Neural cell (in vitro differentiated cells): Measurements from ENCODE around the gene EFS. TPM values are rescaled to one million over a fixed set of nuclear protein-coding genes. Genes with fewer than 3 reads are reported as not detected.

Source experiments
- H2AFZ ChIP-seq: fragments of 200-600, 300-800 bp; sonication (generic), shearing (Covaris generic); 2 replicates; pipeline ENCODE4 v1.6.0; 2014; ENCODE audit warnings: low read depth, mild to moderate bottlenecking, antibody characterized with exemption, low read length, moderate library complexity
- H3F3A ChIP-seq: fragments of 200-600 bp; shearing (Covaris generic); 2 replicates; pipeline ENCODE4 v1.6.1; 2016; ENCODE audit warnings: mild to moderate bottlenecking, moderate library complexity, mixed read lengths, antibody characterized with exemption, low read length; ENCODE audit not compliant: insufficient read depth, poor library complexity, severe bottlenecking
- H3K27ac ChIP-seq: fragments of 200-600, 300-800 bp; sonication (generic), shearing (Covaris generic); 2 replicates; pipeline ENCODE4 v1.5.1; 2014; ENCODE audit warnings: mild to moderate bottlenecking, low read length, moderate library complexity
- H3K27me3 ChIP-seq: fragments of 300-800, 200-600 bp; sonication (generic), shearing (Covaris generic); 2 replicates; pipeline ENCODE4 v1.6.0; 2014; ENCODE audit warnings: mild to moderate bottlenecking, low read depth, low read length, moderate library complexity; ENCODE audit not compliant: insufficient read depth
- H3K36me3 ChIP-seq: fragments of 300-800, 200-600 bp; sonication (generic), shearing (Covaris generic); 2 replicates; pipeline ENCODE4 v1.5.1; 2014; ENCODE audit warnings: mild to moderate bottlenecking, antibody characterized with exemption, low read length, moderate library complexity; ENCODE audit not compliant: insufficient read depth
- H3K4me2 ChIP-seq: fragments of 300-800, 200-600 bp; sonication (generic), shearing (Covaris generic); 2 replicates; pipeline ENCODE4 v1.6.0; 2014; ENCODE audit warnings: mild to moderate bottlenecking, low read length
- H3K4me3 ChIP-seq: fragments of 300-800, 200-600 bp; sonication (generic), shearing (Covaris generic); 2 replicates; pipeline ENCODE4 v1.5.1; 2014; ENCODE audit warnings: mild to moderate bottlenecking, low read length, moderate library complexity
- H3K79me2 ChIP-seq: fragments of 200-600 bp; shearing (Covaris generic); replicated peaks from 2 replicates; pipeline ENCODE4 v1.6.0; 2014; ENCODE audit warnings: mild to moderate bottlenecking, low read length, moderate library complexity; ENCODE audit not compliant: insufficient read depth
- H3K9ac ChIP-seq: fragments of 300-800, 200-600 bp; sonication (generic), shearing (Covaris generic); 2 replicates; pipeline ENCODE4 v1.6.1; 2016; ENCODE audit warnings: mild to moderate bottlenecking, low read length, mixed read lengths
- H3K9me2 ChIP-seq: fragments of 200-600 bp; shearing (Covaris generic); 2 replicates; pipeline ENCODE4 v1.6.1; 2016; ENCODE audit warnings: mild to moderate bottlenecking, low read length, mixed read lengths; ENCODE audit not compliant: insufficient read depth
- H3K9me3 ChIP-seq: fragments of 200-600, 300-800 bp; sonication (generic), shearing (Covaris generic); 2 replicates; pipeline ENCODE4 v1.6.1; 2016; ENCODE audit warnings: mild to moderate bottlenecking, mixed run types, low read length, moderate library complexity, mixed read lengths
- H4K20me1 ChIP-seq: fragments of 200-600 bp; shearing (Covaris generic); 2 replicates; pipeline ENCODE4 v1.6.1; 2016; ENCODE audit warnings: mild to moderate bottlenecking, mixed run types; ENCODE audit not compliant: insufficient read depth
- CTCF ChIP-seq: fragments of 450-650 bp; IDR thresholded peaks from 2 replicates; pipeline ENCODE4 v1.5.1; 2014; ENCODE audit warnings: antibody characterized with exemption, mild to moderate bottlenecking, moderate library complexity; ENCODE audit not compliant: poor library complexity, severe bottlenecking
- EP300 ChIP-seq: fragments of 450-650 bp; conservative IDR thresholded peaks from 2 replicates; pipeline ENCODE4 v1.6.1; 2014; ENCODE audit warnings: antibody characterized with exemption, mild to moderate bottlenecking, moderate library complexity; ENCODE audit not compliant: poor library complexity, severe bottlenecking
- EZH2 ChIP-seq: fragments of 200-600, 300-800 bp; shearing (Covaris generic), sonication (generic); IDR thresholded peaks from 2 replicates; pipeline ENCODE4 v1.6.1; 2014; ENCODE audit warnings: antibody characterized with exemption, low read length, borderline replicate concordance, mild to moderate bottlenecking; ENCODE audit not compliant: insufficient read depth, poor library complexity, severe bottlenecking
- MXI1 ChIP-seq: fragments of 450-650 bp; conservative IDR thresholded peaks from 2 replicates; pipeline ENCODE4 v1.6.1; 2014; ENCODE audit warnings: antibody characterized with exemption, mild to moderate bottlenecking; ENCODE audit not compliant: poor library complexity, severe bottlenecking
- POLR2AphosphoS5 ChIP-seq: IDR thresholded peaks from 2 replicates; pipeline ENCODE4 v1.6.1; 2012
- RAD21 ChIP-seq: fragments of 450-650 bp; conservative IDR thresholded peaks from 2 replicates; pipeline ENCODE4 v1.6.1; 2014; ENCODE audit warnings: antibody characterized with exemption, mild to moderate bottlenecking, moderate library complexity
- SMC3 ChIP-seq: fragments of 450-650 bp; conservative IDR thresholded peaks from 2 replicates; pipeline ENCODE4 v1.6.1; 2014; ENCODE audit warnings: antibody characterized with exemption, mild to moderate bottlenecking, moderate library complexity; ENCODE audit not compliant: poor library complexity
- TAF1 ChIP-seq: IDR thresholded peaks from 2 replicates; pipeline ENCODE4 v1.6.1; 2012; ENCODE audit warnings: low read depth
- polyA plus RNA-seq: library from polyadenylated mRNA; depleted of rRNA; stranded (reverse); fragments of >200 nt; gene quantifications from 2 replicates; pipeline ENCODE4 v1.2.3, GENCODE V29; 2014
- TF ChIP-seq, protein P1 (sequence below): IDR thresholded peaks from 2 replicates; pipeline ENCODE4 v1.6.1; 2012; ENCODE audit warnings: borderline replicate concordance

EFS gene
- polyA plus RNA-seq, 1 donor from 2014 or later: 0.48 TPM

DNA sequence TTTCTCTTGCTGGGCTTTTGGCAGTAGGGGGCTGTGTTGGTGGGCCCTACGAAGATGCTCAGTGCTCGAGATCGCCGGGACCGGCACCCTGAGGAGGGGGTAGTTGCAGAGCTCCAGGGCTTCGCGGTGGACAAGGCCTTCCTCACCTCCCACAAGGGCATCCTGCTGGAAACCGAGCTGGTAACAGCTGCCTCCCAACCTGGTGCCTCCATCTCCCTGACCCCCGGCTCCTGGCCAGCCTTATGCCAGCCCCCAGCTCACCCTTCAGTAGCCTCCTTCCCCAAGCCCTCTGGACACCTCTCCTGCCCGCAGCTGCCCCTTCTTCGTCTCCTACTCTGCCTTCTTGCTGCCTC lies 12.2 kb upstream of the EFS start:
- no peak overlapping the region for H2AFZ ChIP-seq
- H4K20me1 ChIP-seq: no peaks in the 10 kb centered on the region
- no peaks in the 10 kb centered on the region for H3K36me3 ChIP-seq
- H3K9ac ChIP-seq: no peak overlapping the region
- H3K4me2 ChIP-seq: no peak overlapping the region
- no peaks in the 10 kb centered on the region for H3K9me2 ChIP-seq
- no peaks in the 10 kb centered on the region for H3K79me2 ChIP-seq
- no peak overlapping the region for H3K4me3 ChIP-seq
- H3K27me3 ChIP-seq: no peaks in the 10 kb centered on the region
- no peaks in the 10 kb centered on the region for H3K9me3 ChIP-seq
- no peaks in the 10 kb centered on the region for H3F3A ChIP-seq
- TF ChIP-seq EP300: no peak
- no peak for TF ChIP-seq SMC3
- TF ChIP-seq MXI1: no peak
- no peak for TF ChIP-seq CTCF
- TF ChIP-seq TAF1: no peak
- no peak for TF ChIP-seq EZH2
- TF ChIP-seq POLR2AphosphoS5: no peak
- TF ChIP-seq RAD21: no peak
- TF ChIP-seq, protein P1, sequence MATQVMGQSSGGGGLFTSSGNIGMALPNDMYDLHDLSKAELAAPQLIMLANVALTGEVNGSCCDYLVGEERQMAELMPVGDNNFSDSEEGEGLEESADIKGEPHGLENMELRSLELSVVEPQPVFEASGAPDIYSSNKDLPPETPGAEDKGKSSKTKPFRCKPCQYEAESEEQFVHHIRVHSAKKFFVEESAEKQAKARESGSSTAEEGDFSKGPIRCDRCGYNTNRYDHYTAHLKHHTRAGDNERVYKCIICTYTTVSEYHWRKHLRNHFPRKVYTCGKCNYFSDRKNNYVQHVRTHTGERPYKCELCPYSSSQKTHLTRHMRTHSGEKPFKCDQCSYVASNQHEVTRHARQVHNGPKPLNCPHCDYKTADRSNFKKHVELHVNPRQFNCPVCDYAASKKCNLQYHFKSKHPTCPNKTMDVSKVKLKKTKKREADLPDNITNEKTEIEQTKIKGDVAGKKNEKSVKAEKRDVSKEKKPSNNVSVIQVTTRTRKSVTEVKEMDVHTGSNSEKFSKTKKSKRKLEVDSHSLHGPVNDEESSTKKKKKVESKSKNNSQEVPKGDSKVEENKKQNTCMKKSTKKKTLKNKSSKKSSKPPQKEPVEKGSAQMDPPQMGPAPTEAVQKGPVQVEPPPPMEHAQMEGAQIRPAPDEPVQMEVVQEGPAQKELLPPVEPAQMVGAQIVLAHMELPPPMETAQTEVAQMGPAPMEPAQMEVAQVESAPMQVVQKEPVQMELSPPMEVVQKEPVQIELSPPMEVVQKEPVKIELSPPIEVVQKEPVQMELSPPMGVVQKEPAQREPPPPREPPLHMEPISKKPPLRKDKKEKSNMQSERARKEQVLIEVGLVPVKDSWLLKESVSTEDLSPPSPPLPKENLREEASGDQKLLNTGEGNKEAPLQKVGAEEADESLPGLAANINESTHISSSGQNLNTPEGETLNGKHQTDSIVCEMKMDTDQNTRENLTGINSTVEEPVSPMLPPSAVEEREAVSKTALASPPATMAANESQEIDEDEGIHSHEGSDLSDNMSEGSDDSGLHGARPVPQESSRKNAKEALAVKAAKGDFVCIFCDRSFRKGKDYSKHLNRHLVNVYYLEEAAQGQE: no peak
- H3K27ac ChIP-seq: no peak overlapping the region

GRCh38 chr14:23376482-23377197 lies 11.7 kb upstream of the EFS start, which contains the start of gene CMTM5:
TSS of gene CMTM5 (plus strand) at chr14:23377046. CDS start at chr14:23377252, 206 bp downstream.
- no peaks in the 10 kb centered on the region for H3K9me3 ChIP-seq
- no peaks in the 10 kb centered on the region for H3K9me2 ChIP-seq
- H4K20me1 ChIP-seq: no peaks in the 10 kb centered on the region
- no peak within 1 kb of the TSS for H2AFZ ChIP-seq
- H3K4me2 ChIP-seq: no peak within 1 kb of the TSS
- H3K27me3 ChIP-seq: no peaks in the 10 kb centered on the region
- TF ChIP-seq SMC3 (no peak), EP300 (no peak), CTCF (no peak), POLR2AphosphoS5 (no peak), TAF1 (no peak), MXI1 (no peak), EZH2 (no peak), RAD21 (no peak)
- TF ChIP-seq, protein P1: no peak
- H3F3A ChIP-seq: no peaks in the 10 kb centered on the region
- H3K27ac ChIP-seq: no peak within 1 kb of the TSS
- H3K4me3 ChIP-seq: no peak within 1 kb of the TSS
- no peak within 1 kb of the TSS for H3K9ac ChIP-seq
- H3K36me3 ChIP-seq: no peaks in the 10 kb centered on the region
- no peaks in the 10 kb centered on the region for H3K79me2 ChIP-seq
